Gastroesophageal sphincter (tissue), 4 donors: ENCODE results near the gene DCLK1. TPM values are rescaled to one million over a fixed set of nuclear protein-coding genes. Genes with fewer than 3 reads are reported as not detected.

Experiments used
- ATAC-seq: fragments of 150-250 bp; one replicate; pipeline ENCODE4 v1.9.1; 2016; ENCODE audit warnings: mild to moderate bottlenecking, moderate library complexity
- H3K27ac ChIP-seq, 4 donors: fragments of 200-600 bp; sonication (generic) in 3 of 4; 1 replicate in 3 of 4; 2 replicates in 1 of 4; pipeline ENCODE4 v1.5.1; 2016 to 2019
- H3K27me3 ChIP-seq: fragments of 200-600 bp; sonication (generic); one replicate; pipeline ENCODE4 v1.5.1; 2019
- H3K36me3 ChIP-seq, 2 donors: fragments of 200-600 bp; sonication (generic); one replicate each; pipeline ENCODE4 v1.5.1; 2019; ENCODE audit warnings: control low read depth in 1 of 2
- H3K4me1 ChIP-seq, 3 donors: fragments of 200-600 bp; sonication (generic); 1 replicate in 2 of 3; 2 replicates in 1 of 3; pipeline ENCODE4 v1.5.1; 2016 to 2019; ENCODE audit warnings: control low read depth in 2 of 3
- H3K4me3 ChIP-seq, 2 donors: fragments of 200-600 bp; sonication (generic); one replicate each; pipeline ENCODE4 v1.5.1; 2019; ENCODE audit warnings: mild to moderate bottlenecking in 1 of 2, moderate library complexity in 1 of 2
- H3K9me3 ChIP-seq, 3 donors: fragments of 200-600 bp; sonication (generic); one replicate each; pipeline ENCODE4 v1.5.1; 2017 to 2019; ENCODE audit warnings: control low read depth in 2 of 3
- CTCF ChIP-seq, 4 experiments: fragments of 200-600 bp in 2 of 4; fragments of 450-650 bp in 2 of 4; sonication (generic) in 1 of 4; IDR thresholded peaks; one replicate each; pipeline ENCODE4 v1.5.1; 2017 to 2019; ENCODE audit warnings: antibody characterized with exemption in 4 of 4, mild to moderate bottlenecking in 2 of 4, moderate library complexity in 2 of 4
- EP300 ChIP-seq: sonication (generic); formaldehyde crosslinking; IDR thresholded peaks from one replicate; pipeline ENCODE4 v1.6.1; 2017; ENCODE audit warnings: antibody characterized with exemption, mild to moderate bottlenecking
- POLR2A ChIP-seq, 2 donors: fragments of 450-650 bp; IDR thresholded peaks; one replicate each; pipeline ENCODE4 v1.6.1; 2017; ENCODE audit warnings: antibody characterized with exemption in 2 of 2, mild to moderate bottlenecking in 2 of 2, moderate library complexity in 1 of 2
- POLR2AphosphoS5 ChIP-seq: sonication (generic); formaldehyde crosslinking; IDR thresholded peaks from one replicate; pipeline ENCODE4 v1.6.1; 2017; ENCODE audit warnings: antibody characterized with exemption
- WGBS, 2 donors: methylation state at CpG; one replicate each; pipeline ENCODE4 v1.1.5; 2018; ENCODE audit warnings: low coverage in 1 of 2; 5-methylcytosine and 5-hydroxymethylcytosine counted together
- total RNA-seq, 4 donors: library from RNA; depleted of rRNA; stranded (reverse); fragments of >200 nt; gene quantifications; one replicate each; pipeline ENCODE4 v1.1.0, GENCODE V29; 2016

The DCLK1 gene
- total RNA-seq, 4 donors from 2014 or later = 26.9 to 68.3 (median 30.3) TPM

GRCh38 chr13:35794734-35795389, 336.3 kb downstream of the DCLK1 start:
- Histone ChIP-seq H3K4me3 (no peak overlapping the region), H3K4me1 (peaks cover 17 to 71% (median 26%) of the 10 kb centered on the region in 3 donors), H3K27me3 (no peaks in the 10 kb centered on the region), H3K36me3 (no peaks in the 10 kb centered on the region), H3K27ac (peak overlapping the region; percentile 62 to 71 (median 68)), H3K9me3 (no peaks in the 10 kb centered on the region)
- no peak for TF ChIP-seq POLR2AphosphoS5
- TF ChIP-seq CTCF (IDR thresholded peaks at IDR 0.05) = no peak
- TF ChIP-seq POLR2A (IDR thresholded peaks at IDR 0.05) = no peak
- no peak for TF ChIP-seq EP300
- no peak for ATAC-seq
- WGBS, 2 donors = 19 to 47% methylated on average over 2 to 3 of the region's 3 CpGs

GRCh38 chr13:35793823-35794222, 337.4 kb downstream of the DCLK1 start:
- peak; percentile 27 for TF ChIP-seq POLR2AphosphoS5
- TF ChIP-seq EP300 = no peak
- H3K27ac ChIP-seq = peak overlapping the region; percentile 62 to 71 (median 68)
- no peaks in the 10 kb centered on the region for H3K9me3 ChIP-seq
- peak; percentile 56 for ATAC-seq
- no peaks in the 10 kb centered on the region for H3K27me3 ChIP-seq
- H3K36me3 ChIP-seq = no peaks in the 10 kb centered on the region
- H3K4me3 ChIP-seq = no peak overlapping the region
- H3K4me1 ChIP-seq = peaks cover 17 to 81% (median 26%) of the 10 kb centered on the region in 3 donors

GRCh38 chr13:35792911-35793310, 338.3 kb downstream of the DCLK1 start:
- H3K27ac ChIP-seq = peak overlapping the region; percentile 62 to 71 (median 68)
- WGBS, 2 donors = 17 to 21% methylated on average over 2 of the region's 2 CpGs
- no peak for ATAC-seq

GRCh38 chr13:35792021-35792420, 339.2 kb downstream of the DCLK1 start:
- peak overlapping the region in 3 of 4 donors; percentile 18 to 70 (median 62) for H3K27ac ChIP-seq
- H3K4me1 ChIP-seq = peaks cover 17 to 74% (median 26%) of the 10 kb centered on the region in 3 donors
- no peak overlapping the region for H3K4me3 ChIP-seq
- no peaks in the 10 kb centered on the region for H3K9me3 ChIP-seq
- ATAC-seq = no peak
- 85 to 91% methylated on average over 8 of the region's 8 CpGs for WGBS, 2 donors
- no peaks in the 10 kb centered on the region for H3K27me3 ChIP-seq
- H3K36me3 ChIP-seq = no peaks in the 10 kb centered on the region
- TF ChIP-seq CTCF (IDR thresholded peaks at IDR 0.05) = no peak
- TF ChIP-seq POLR2AphosphoS5 = no peak
- no peak for TF ChIP-seq EP300
- TF ChIP-seq POLR2A (IDR thresholded peaks at IDR 0.05) = no peak

More at GRCh38 chr13:35792911-35793310, 338.3 kb downstream of the DCLK1 start:
- Histone ChIP-seq H3K9me3 (no peaks in the 10 kb centered on the region), H3K4me3 (no peak overlapping the region), H3K36me3 (no peaks in the 10 kb centered on the region), H3K27me3 (no peaks in the 10 kb centered on the region), H3K4me1 (peaks cover 17 to 81% (median 26%) of the 10 kb centered on the region in 3 donors)
- no peak for TF ChIP-seq CTCF (IDR thresholded peaks at IDR 0.05)
- TF ChIP-seq EP300 = no peak

- WGBS, 2 donors = 45% methylated on average over 3 of the region's 3 CpGs
- no peaks in the 10 kb centered on the region for H3K9me3 ChIP-seq
- H3K36me3 ChIP-seq = no peaks in the 10 kb centered on the region
- H3K4me1 ChIP-seq = peaks cover 17 to 67% (median 26%) of the 10 kb centered on the region in 3 donors
- H3K27ac ChIP-seq = peak overlapping the region in 3 of 4 donors; percentile 18 to 70 (median 62)
- H3K4me3 ChIP-seq = no peak overlapping the region
- ATAC-seq = peak; percentile 59
- no peaks in the 10 kb centered on the region for H3K27me3 ChIP-seq
- TF ChIP-seq POLR2AphosphoS5 (peak; percentile 10), POLR2A (IDR thresholded peaks at IDR 0.05) (no peak)
Measured at GRCh38 chr13:35791184-35791851, 339.9 kb downstream of the DCLK1 start.
